Stimulated activated CD4-positive, alpha-beta T cell treated with anti-CD3 and anti-CD28 coated beads, Interleukin-4, amount 100 ng/mL, for 48 hours (primary cell): ENCODE measurements around the gene SUSD5.

Experiments used
- DNase-seq, 2 donors: peaks; one replicate each; pipeline ENCODE4 v3.0.0-alpha.2; 2020; ENCODE audit warnings: low read depth in 2 of 2

The SUSD5 gene

DNA sequence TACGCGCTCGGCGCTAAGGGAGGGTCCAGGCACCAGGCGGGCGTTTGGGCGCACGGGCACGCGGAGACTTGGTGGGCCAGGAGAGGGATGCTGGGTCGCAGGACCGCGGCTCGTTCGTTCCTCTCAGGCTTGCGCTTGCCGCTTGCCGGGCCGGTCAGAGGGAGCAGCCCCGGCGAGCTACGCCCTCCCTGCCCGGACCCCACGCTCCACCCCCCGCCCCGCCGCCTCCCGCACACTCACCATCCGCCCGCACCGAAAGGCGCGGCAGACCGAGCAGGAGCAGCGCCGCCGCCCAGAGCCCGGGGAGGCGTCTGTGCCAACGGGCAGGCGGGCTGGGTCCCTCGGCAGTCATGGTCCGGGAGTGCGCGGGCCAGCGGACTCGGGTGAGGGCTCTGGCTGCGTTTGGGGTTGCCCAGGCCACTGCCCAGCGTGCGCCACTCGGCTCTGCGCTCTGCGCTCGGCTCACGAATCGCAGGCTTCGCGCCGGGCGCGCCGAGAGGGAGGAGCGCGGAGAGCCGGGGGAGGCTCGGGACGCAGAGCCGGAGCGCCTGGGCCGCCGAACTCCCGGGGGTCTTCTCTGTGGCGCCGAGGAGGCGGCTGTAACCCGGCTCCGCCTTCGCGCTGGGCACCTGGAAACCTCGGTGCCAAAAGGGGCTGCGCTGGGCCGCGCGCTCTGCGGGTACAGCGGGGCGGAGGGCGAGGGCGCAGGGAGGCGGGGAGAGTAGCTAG is at the start of gene SUSD5:
SUSD5 (minus strand) TSS at position 365 of the 729 bp plus-strand sequence; CDS start at position 352, 13 bp downstream.
- DNase-seq, result no peak

DNA sequence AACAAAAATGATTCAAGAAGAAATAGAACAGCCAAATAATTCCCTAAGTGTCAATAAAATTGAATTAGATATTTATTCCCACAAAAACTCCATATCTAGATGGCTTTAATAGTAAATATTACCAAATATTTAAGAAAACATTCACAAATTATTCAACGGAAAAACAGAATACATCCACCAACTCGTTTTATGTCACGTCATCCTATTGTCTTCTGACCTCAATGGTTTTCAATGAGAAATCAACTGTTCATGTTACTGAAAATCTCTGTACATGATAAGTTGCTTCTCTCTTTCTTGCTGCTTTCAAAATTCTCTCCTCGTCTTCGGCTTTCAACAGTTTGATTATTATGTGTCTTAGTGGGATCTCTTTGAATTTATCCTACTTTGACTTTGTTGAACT is 41.5 kb upstream of the SUSD5 start:
- DNase-seq, result no peak

DNA sequence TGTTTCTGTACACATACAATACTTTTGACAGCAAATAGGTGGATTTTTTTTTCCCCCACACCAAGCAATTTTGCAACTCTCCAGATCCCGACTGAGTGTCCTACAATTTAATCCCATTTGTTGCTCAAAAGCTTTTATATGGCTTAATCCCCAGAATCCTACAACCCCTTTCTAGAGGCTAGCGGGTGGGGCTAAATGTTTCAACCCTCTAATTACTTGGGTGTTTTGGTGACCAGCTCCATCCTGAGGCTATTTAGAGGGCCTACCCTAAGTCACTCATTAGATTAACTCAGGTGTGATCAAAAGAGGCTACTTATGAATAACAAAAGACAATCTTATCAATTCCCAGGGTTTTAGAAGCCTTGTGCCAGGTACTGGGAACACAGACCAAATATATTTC is 37.6 kb upstream of the SUSD5 start:
- no peak for DNase-seq

DNA sequence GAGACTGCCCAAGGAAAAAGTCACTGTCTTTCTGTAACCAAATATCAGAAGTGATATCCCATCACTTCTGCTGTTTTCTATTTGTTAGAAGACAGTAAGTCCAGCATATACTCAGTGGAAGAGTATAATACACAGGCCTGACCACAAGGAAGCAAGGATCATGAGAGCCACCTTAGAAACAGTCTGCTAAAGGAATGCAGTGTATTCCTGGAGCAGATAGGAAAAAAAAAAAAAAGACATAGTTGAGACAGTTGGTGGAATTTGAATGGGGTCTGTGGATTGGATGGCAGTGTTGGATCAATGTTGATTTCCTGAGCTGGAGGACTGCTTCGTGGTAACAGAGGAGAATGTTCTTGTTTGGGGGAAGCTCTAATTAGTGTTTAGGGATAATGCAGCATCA is 32.1 kb upstream of the SUSD5 start:
- DNase-seq, result no peak

DNA sequence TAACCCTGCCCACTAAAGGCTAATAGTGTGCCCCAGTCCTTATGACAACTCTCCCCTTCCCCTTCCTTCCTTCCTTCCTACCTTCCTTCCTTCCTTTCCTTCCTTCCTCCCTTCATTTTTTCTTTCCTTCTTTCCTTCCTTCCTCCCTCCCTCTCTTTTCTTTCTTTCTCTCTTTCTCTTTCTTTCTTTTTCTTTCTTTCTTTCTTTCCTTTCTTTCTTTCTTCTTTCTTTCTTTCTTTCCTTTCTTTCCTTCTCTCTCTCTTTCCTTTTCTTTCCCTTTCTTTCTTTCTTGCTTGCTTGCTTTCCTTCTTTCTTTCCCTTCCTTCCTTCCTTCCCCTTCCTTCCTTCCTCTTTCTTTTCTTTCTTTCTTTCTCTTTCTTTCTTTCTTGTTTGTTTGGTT is 28.2 kb upstream of the SUSD5 start:
- no peak for DNase-seq

DNA sequence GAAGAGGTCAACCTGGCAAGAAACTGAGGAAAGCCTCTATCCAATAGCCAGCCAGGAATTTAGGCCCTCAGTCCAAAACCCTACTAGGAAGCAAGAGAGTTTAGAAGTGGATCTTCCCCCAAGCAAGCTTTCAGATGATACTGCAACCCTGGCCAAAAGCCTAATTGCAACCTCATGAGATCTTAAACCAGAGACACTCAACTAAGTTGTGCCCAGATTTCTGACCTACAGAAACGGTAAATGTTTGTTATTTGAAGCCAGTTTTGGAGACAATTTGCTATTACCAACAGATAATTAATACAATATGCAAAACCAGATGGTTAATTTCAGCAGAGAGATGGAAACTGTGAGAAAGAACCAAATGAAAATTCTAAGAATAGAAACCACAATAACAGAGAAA is 21.7 kb upstream of the SUSD5 start:
- DNase-seq, result no peak

DNA sequence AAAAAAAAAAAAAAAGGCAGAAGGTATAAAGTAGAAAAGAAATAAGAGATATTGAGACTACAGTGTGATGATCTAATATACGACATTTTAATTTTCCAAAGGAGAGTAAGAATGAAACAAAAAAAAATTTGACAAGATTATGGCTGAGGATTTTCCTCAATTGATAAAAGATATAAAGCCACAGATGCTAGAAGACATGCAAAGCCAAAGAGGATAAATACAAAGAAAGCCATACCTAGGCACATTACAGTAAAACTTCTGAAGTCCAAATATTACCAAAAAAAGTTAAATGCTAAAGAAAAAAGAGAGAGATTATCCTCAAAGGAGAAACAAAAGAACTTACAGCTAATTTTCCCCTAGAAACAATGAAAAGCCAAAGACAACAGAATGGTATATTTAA is 20.3 kb upstream of the SUSD5 start:
- no peak for DNase-seq

DNA sequence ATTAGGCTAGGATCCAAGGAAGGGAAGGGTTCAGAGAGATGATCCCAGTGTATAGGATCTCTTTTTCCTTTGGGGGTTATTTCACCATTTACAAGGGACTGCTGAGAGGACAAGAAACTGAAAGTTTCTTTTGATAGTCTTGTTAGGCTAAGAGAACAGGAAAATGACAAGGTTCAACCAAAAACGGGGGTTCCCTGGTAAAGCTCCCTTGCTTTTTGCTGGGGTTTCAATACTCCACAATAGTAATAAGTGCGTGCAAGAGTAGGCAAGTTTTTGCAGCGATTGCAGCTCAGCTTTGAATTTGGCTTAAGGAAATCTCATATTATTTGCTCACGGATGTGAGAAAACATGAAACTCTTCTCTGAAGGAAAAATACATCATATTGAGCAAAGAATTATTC is 18.8 kb upstream of the SUSD5 start:
- DNase-seq, result no peak

DNA sequence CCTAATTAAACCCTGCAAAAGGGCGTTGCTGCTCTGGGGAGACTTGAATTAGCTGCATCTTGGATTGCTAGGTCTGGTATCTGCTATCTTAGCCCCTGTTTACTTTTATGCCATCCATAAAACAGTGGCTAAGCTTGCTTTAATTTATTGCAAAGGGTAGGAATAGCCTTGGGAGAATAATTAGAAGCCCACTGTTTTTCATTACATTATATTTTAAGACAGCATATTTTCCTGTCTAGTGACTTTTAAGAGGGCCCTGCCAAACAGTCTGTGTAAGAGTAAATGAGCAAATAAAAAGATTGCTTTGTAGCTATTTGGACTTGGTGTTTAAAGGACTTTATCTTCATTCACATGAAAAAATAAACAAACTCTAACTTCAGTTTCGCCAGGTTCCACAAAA is 17.4 kb upstream of the SUSD5 start:
- no peak for DNase-seq

DNA sequence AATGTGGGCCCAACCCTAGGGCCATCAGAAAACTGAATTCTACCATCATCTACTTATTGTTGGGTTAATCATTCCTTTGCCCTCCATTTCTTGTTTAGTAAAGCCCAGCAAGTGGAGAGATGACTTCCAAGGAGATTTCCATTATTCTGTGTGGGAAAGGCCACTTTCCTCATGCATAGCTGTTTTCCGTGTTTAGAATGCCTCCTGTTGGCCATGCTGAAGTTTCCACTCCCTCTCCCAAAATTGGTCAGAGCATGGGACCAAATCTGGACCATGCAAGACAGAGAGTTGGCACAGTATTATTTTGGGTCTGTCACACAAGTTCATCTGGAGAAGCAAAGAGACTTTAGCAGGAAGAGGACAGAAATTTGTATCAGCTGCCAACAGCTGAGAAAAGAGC is 15.3 kb upstream of the SUSD5 start:
- no peak for DNase-seq

DNA sequence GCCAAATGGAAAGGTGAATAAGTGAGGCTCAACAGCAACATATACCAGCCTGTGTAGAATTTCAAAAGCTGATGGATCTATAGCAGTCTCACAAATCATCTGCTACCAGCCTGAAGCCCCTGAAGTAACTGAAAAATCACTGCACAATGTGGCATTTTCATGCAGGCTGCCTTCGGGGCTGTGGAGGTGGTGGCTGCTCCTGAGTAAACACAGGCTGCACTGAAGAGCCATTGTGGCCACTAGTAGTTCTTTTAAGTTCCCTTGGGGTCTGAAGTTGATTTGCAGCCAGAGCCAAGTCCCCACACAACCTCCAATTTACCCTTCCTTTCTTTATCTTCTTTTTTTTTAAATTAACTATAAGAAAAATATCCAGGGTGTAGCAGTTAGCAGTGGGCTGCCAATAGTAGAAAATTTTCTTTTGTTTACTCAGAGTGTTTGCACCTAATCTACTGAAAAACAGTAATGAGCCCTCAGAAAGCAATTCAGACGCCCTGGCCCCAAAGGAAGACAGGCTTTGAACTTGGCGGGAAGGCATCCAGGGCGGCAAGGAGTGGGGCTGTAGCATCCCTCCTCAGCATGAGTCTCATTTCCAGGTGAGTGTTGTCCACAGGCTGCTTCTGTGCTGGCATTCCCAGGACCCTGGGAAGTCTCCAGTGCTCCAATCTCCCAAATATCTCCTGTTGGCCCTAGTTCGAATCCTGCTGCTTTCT is 13.3 kb upstream of the SUSD5 start:
- DNase-seq, result no peak

DNA sequence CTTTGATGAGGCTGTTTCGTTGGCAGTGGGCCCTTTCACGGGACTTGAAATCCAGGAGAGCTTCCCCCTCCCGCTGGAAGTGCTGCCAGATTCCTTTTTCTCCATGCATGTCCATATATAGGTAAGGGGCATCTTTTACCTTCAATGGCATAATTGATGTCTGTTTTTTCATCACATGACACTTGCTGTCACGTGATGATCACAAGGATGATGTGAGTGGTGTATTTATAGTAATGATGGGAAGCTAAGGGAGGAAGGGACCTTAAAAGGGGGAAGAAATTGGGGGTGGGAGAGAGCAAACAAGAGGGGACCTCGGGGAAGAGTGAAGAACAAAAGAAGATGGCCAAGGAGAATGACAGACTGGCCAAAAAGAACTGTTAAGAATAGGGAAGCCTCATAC is 11.3 kb upstream of the SUSD5 start:
- no peak for DNase-seq

DNA sequence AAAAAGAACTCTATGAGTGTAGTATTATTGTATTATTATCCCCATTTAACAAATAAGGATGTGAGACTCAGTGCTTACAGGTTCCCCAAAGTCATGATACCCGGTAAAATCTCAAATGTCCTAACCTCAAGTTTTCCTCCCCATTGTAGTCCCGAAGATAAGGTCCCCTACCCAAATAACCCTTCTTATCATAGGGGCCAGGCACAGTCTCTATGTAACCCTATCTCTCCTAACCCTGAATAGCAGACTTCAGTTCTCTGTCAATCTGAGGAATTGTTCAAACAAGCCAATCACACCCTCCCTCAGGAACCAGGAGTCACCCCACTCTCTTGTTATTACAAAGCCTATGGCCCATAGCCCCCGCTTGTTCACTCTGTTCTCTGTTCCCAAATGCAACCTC is 10.5 kb upstream of the SUSD5 start:
- no peak for DNase-seq

DNA sequence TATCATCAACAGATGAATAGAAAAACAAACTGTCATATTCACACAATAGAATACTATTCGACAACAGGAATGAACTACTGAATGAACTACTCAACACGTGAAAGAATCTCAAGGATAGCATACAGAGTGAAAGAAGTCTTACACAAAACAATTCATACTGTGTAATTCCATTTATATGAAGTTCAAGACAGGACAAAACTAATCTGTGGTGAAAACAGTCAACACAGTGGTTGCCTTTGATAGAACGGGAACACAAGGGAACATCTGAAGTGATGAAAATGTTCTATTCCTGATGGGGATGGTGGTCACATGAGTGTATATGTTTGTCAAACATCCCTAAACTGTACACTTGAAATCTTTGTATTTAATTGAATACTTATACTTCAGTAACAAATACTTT is 2.6 kb upstream of the SUSD5 start:
- DNase-seq, result no peak

DNA sequence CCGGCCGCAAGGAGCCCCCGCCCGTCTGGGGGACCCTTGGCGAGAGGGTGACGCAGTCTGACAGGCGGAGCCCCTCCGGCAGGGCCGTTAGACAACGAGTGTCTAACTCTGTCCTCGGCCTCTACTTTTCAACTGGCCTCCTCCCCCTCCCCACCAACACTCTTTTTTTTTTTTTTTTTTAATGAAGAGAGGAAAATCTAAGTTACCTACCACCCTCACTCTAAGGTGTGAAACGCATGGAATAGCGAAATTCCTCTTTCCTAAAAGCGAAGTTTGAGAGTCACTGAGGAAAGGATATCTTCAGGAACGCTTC is 521 bp upstream of the SUSD5 start:
- DNase-seq, result no peak

DNA sequence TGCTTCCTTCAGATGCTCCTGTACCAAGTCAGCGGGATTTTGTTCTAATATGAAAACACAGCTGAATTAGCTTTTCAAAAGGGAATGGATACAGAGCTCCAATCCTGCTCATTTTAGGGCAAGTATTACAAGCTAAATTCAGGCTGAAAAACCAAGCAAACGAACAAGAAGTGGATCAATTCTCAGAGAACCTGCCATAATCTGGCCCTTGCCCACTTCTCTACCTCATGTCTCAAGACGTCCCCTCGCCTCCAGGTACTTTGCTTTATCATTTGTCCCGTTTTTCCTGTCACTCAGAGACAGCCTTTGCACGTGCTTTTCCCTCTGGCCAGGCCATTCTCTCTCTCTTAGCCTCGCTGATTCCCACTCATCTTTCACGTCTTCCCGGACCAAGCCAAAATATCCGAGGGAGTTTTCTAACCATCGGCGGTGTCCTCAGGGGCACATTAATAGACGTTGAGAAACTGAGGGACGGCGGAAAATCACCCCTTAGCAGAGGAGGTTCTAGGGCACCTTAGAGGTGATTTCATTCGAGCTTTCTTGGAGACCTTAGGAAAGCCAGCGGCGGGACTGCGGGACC is 654 bp downstream of the SUSD5 start:
- no peak for DNase-seq

DNA sequence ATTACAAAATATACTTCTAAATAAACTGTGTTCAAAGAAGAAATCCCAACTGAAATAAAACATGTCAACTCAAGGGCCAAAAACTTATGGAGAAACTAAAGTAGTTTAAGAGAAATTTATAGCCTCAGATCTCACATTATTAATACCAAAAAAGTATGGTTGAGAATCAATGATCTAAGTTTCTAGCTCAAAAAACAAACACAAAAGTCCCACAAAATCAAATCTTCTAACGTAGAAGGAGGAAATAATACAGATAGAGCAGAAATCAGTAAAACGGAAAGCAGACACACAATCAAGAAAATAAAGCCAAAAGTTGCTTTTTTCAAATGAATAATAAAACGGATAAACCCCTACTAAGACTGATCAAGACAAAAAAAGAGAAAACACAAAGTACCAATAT is 2.9 kb downstream of the SUSD5 start:
- DNase-seq, result no peak

DNA sequence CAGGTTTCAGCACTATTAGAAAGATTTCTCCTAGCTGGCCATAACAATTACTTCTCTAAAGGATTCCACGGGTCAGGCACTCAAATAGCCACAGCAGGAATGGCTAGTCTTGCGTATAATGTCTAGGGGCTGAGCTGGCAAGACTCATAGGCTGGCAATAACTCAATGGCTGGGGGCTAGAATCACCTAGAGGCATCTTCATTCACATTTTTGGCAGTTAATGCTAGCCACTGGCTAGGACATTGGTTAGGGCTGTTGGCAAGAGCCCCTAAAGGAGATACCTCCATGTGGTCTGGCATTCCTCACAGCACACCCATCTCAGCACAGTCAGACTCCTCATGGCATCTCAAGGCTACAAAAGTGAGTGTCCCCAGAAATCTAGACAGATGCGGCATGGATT is 6.2 kb downstream of the SUSD5 start:
- DNase-seq, result no peak

DNA sequence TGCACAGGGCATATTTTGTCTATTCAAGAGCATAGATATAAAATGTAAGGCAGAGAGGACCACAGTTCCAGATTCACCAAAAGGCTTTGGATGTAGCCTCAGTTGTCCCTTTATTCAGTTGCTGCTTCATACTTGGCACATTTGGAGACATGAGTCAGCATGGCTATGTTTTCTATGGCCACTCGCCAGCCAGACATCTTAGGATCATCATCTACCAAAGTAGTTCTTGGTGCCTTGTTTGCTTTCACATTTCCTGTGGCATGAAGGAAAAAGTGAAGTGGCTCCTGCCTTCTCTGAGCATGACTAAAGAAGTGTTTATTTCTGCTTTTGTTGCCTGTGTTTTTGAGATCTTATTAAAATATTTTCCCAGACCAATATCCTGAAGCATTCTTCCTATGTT is 7.2 kb downstream of the SUSD5 start:
- no peak for DNase-seq

DNA sequence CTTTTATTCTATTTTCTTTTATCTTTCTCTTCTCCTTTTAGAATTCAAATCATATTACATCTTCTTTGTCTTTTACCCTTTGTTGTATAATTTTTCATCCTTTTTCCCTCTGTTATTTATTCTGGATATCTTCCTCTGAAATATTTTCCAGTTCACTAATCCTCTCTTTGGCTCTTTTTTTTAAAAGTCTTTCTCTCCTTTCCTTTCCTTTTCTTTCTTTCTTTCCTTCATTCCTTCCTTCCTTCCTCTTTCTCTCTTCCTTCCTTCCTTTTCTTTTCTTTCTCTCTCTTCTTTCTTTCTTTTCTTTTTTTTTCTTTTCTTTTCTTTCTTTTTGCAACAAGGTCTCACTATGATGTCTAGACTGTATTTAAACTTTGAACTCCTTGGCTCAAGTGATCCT is 9.3 kb downstream of the SUSD5 start:
- DNase-seq, result no peak

DNA sequence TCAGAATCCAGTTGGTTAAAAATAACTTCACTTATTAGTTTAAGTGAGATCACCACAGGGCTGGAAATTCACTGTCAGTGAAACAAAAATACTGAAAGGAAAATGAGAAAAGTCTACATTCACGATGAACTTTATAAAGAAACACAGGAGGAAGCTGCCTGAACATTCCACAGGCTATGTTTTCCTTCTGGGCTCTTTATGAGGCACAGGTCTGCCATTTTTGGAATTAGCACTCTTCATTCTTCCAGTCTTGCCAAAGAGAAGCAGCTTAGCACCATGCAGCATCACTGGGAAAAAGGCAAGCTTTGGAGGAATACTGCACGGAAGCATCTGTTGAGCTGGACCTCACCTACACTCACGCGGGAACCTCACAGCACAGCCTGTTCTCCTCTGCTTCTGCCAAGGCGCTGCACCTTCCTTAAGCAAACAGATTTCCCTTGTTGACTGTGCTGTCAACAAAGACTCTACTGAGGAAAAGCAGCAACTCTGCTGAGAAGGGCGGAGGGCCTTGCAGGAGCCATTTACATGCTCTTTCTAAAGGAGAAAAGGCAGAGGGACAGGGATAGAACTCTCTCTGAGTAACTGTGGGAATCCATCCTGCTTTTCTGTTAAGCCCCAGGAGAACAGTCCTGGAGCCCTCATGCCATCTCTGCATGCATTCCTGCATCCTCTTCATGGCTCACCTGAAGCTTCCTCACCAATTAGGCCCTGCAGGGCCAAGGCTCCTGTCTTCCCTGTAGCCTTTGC is 15.7 kb downstream of the SUSD5 start:
- DNase-seq, result no peak

DNA sequence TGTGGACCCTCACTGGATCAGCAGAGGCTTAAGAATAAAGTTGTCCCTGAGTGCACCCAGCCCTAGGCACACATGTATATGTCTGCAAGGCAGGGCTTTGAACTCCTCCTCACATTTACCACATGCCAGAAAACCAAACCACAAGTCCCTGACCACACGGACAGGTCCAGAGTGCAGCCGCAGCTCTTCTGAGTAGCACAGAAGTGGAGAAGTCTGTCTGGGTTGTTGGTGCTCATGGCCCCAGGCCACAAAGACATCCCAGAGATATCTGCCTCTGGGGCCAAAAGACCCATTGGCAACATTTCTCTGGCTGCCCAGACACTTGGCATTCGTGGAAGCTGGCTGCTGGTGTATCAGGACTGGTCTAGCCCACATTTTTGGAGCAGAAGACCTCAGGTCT is 17.4 kb downstream of the SUSD5 start:
- DNase-seq, result no peak

DNA sequence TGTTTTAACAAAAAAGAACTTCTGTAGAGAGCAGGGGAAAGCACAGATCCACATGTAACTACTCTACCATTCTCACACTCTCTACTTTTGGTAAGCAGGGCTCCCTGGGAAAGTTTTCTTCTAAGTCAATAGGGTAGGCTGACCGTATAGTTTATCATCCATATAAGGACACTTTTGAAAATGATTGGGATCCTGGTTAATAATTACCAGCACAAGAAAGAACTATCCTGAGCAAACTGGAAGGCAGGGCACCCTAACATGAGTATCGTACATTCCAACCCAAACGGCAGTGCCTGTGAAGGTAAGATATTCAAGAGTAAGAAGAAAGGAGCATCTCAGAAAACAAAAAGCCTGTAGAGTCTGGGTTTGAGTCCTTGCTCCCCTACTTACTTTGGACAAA is 22.1 kb downstream of the SUSD5 start:
- DNase-seq, result no peak
